Measurements from ENCODE around the gene STX12.
"Not testable (repeated sequence)": the region's sequence is repeated elsewhere in the genome, so short reads cannot be mapped to it uniquely, and the experiment has no call there.

Gene STX12

GRCh38 chr1:27789540-27790041, 16.6 kb downstream of the STX12 start:
- H3K4me1 ChIP-seq (ENCODE audit: control insufficient read depth in 5 of 5, insufficient read depth in 5 of 5, low read length in 5 of 5) = peaks cover 6 to 54% (median 42%) of the 10 kb centered on the region in 5 donors
- H3K27ac ChIP-seq (ENCODE audit: low read depth, low read length) = peak overlapping the region; percentile 35

GRCh38 chr1:27790270-27790669, 17.3 kb downstream of the STX12 start:
- peak overlapping the region; percentile 35 for H3K27ac ChIP-seq (ENCODE audit: low read depth, low read length)
- H3K27me3 ChIP-seq (ENCODE audit: control insufficient read depth in 5 of 5, insufficient read depth in 4 of 5, low read length in 5 of 5); H3K4me3 ChIP-seq (ENCODE audit: low read depth in 1 of 5, low read length in 5 of 5); H3K9me3 ChIP-seq (ENCODE audit: control insufficient read depth in 5 of 5, low read length in 5 of 5); H3K9ac ChIP-seq (ENCODE audit: low read length in 5 of 5): not testable (repeated sequence)
- H3K4me1 ChIP-seq (ENCODE audit: control insufficient read depth in 5 of 5, insufficient read depth in 5 of 5, low read length in 5 of 5) = peaks cover 6 to 48% (median 39%) of the 10 kb centered on the region in 5 donors
- H3K36me3 ChIP-seq (ENCODE audit: control insufficient read depth in 5 of 5, insufficient read depth in 5 of 5, low read length in 5 of 5) = peaks cover 23 to 38% (median 28%) of the 10 kb centered on the region in 5 donors

More at GRCh38 chr1:27789540-27790041, 16.6 kb downstream of the STX12 start:
- Histone ChIP-seq H3K4me3 (ENCODE audit: low read depth in 1 of 5, low read length in 5 of 5) (no peak overlapping the region), H3K9me3 (ENCODE audit: control insufficient read depth in 5 of 5, low read length in 5 of 5) (no peaks in the 10 kb centered on the region), H3K9ac (ENCODE audit: low read length in 5 of 5) (peak overlapping the region in 1 of 5 donors; percentile 32), H3K27me3 (ENCODE audit: control insufficient read depth in 5 of 5, insufficient read depth in 4 of 5, low read length in 5 of 5) (no peaks in the 10 kb centered on the region), H3K36me3 (ENCODE audit: control insufficient read depth in 5 of 5, insufficient read depth in 5 of 5, low read length in 5 of 5) (peaks cover 19 to 32% (median 22%) of the 10 kb centered on the region in 5 donors)

DNA sequence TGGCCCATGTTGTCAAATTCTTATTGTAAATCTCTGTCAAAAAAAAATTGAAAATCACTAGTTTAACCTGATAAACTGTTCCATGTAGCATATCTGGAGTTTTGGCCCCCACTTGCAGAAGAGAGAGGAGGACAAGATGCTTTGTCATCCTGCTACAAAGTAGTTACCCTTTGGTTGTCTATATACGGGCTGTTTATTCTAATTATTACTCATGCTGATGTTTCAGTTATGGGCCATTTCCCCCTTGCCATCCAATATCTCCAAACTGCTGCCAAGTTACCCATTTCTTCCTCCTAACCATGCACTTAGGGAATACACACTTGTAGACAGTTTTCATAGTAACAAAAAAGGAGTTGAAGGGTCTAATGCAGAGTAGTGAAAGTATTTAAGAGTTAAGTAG, 22.6 kb downstream of the STX12 start:
- Histone ChIP-seq H3K27ac (ENCODE audit: low read depth, low read length) (no peak overlapping the region), H3K9me3 (ENCODE audit: control insufficient read depth in 5 of 5, low read length in 5 of 5) (no peaks in the 10 kb centered on the region), H3K4me3 (ENCODE audit: low read depth in 1 of 5, low read length in 5 of 5) (no peak overlapping the region), H3K9ac (ENCODE audit: low read length in 5 of 5) (no peak overlapping the region), H3K4me1 (ENCODE audit: control insufficient read depth in 5 of 5, insufficient read depth in 5 of 5, low read length in 5 of 5) (peaks cover 0 to 11% (median 3%) of the 10 kb centered on the region in 5 donors), H3K27me3 (ENCODE audit: control insufficient read depth in 5 of 5, insufficient read depth in 4 of 5, low read length in 5 of 5) (no peaks in the 10 kb centered on the region), H3K36me3 (ENCODE audit: control insufficient read depth in 5 of 5, insufficient read depth in 5 of 5, low read length in 5 of 5) (peaks cover 39 to 70% (median 62%) of the 10 kb centered on the region in 5 donors)

DNA sequence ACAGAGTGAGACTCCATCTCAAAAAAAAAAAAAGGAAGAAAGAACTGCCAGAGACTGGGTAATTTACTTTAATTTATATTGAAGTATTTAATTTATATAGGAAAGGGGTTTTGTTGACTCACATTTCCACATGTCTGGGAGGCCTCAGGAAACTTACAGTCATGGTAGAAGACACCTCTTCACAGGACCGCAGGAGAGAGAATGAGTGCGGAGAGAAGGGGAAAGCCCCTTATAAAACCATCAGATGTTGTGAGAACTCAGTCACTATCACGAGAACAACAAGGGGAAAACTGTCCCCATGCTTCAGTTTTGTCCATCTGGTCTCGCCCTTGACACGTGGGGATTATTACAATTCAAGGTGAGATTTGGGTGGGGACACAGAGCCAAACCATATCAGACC, 31.8 kb downstream of the STX12 start:
- Histone ChIP-seq H3K4me1 (ENCODE audit: control insufficient read depth in 5 of 5, insufficient read depth in 5 of 5, low read length in 5 of 5) (no peaks in the 10 kb centered on the region), H3K4me3 (ENCODE audit: low read depth in 1 of 5, low read length in 5 of 5) (no peak overlapping the region), H3K9ac (ENCODE audit: low read length in 5 of 5) (no peak overlapping the region), H3K27me3 (ENCODE audit: control insufficient read depth in 5 of 5, insufficient read depth in 4 of 5, low read length in 5 of 5) (no peaks in the 10 kb centered on the region), H3K27ac (ENCODE audit: low read depth, low read length) (no peak overlapping the region), H3K9me3 (ENCODE audit: control insufficient read depth in 5 of 5, low read length in 5 of 5) (no peaks in the 10 kb centered on the region), H3K36me3 (ENCODE audit: control insufficient read depth in 5 of 5, insufficient read depth in 5 of 5, low read length in 5 of 5) (peaks cover 29 to 57% (median 45%) of the 10 kb centered on the region in 5 donors)

DNA sequence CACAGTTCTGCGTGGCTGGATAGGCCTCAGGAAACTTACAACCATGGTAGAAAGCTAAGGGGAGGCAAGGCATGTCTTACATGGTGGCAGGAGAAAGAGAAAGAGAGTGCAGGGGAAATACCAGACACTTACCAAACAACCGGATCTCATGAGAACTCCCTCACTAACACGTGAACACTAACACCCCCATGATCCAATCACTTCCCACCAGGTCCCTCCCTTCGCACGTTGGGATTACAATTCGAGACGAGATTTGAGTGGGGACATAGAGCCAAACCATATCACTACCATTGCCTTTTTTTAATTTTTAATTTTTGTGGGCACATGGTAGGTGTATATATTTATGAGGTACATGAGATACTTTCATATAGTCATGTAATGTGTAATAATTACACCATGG, 33.7 kb downstream of the STX12 start:
- Histone ChIP-seq H3K27me3 (ENCODE audit: control insufficient read depth in 5 of 5, insufficient read depth in 4 of 5, low read length in 5 of 5) (no peaks in the 10 kb centered on the region), H3K36me3 (ENCODE audit: control insufficient read depth in 5 of 5, insufficient read depth in 5 of 5, low read length in 5 of 5) (peaks cover 22 to 50% (median 41%) of the 10 kb centered on the region in 5 donors), H3K4me3 (ENCODE audit: low read depth in 1 of 5, low read length in 5 of 5) (no peak overlapping the region), H3K9ac (ENCODE audit: low read length in 5 of 5) (no peak overlapping the region), H3K9me3 (ENCODE audit: control insufficient read depth in 5 of 5, low read length in 5 of 5) (no peaks in the 10 kb centered on the region), H3K27ac (ENCODE audit: low read depth, low read length) (no peak overlapping the region), H3K4me1 (ENCODE audit: control insufficient read depth in 5 of 5, insufficient read depth in 5 of 5, low read length in 5 of 5) (no peaks in the 10 kb centered on the region)

DNA sequence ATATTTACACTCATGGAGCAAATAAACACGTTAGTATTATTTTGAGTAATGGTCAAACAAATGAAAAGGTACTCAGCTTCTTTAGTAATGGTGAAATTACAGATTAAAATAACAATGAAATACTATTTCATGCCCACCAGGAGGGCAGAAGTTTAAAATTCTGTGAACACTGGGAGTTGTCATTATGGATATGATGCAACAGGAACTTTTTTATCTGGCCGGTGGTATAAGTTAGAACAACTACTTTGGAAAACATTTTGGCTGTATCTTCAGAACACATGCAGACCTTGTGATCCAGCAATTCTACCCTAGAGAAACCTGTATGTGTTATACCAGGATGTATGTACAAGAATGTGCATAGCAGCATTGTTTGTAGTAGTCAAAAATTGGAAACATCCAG, 34.4 kb downstream of the STX12 start:
- no peak overlapping the region for H3K4me3 ChIP-seq (ENCODE audit: low read depth in 1 of 5, low read length in 5 of 5)
- no peaks in the 10 kb centered on the region for H3K27me3 ChIP-seq (ENCODE audit: control insufficient read depth in 5 of 5, insufficient read depth in 4 of 5, low read length in 5 of 5)
- no peaks in the 10 kb centered on the region for H3K4me1 ChIP-seq (ENCODE audit: control insufficient read depth in 5 of 5, insufficient read depth in 5 of 5, low read length in 5 of 5)
- H3K9me3 ChIP-seq (ENCODE audit: control insufficient read depth in 5 of 5, low read length in 5 of 5) = no peaks in the 10 kb centered on the region
- H3K36me3 ChIP-seq (ENCODE audit: control insufficient read depth in 5 of 5, insufficient read depth in 5 of 5, low read length in 5 of 5) = peaks cover 22 to 50% (median 37%) of the 10 kb centered on the region in 5 donors
- no peak overlapping the region for H3K9ac ChIP-seq (ENCODE audit: low read length in 5 of 5)
- H3K27ac ChIP-seq (ENCODE audit: low read depth, low read length) = no peak overlapping the region

DNA sequence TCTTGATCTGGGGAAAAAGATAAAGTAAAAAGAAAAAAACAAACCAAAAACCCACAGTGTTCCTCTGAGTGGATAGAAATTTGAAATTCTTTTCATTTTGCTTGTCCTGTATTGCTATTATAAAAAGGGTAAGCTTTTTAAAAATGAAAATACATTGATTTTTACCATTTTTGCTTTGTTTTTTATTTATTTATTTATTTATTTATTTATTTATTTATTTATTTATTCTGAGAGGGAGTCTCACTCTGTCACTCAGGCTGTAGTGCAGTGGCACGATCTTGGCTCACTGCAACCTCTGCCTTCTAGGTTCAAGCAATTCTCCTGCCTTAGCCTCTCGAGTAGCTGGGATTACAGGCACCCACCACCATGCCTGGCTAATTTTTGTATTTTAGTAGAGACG, 35.1 kb downstream of the STX12 start:
- peaks cover 26 to 52% (median 39%) of the 10 kb centered on the region in 5 donors for H3K36me3 ChIP-seq (ENCODE audit: control insufficient read depth in 5 of 5, insufficient read depth in 5 of 5, low read length in 5 of 5)
- H3K9ac ChIP-seq (ENCODE audit: low read length in 5 of 5); H3K4me3 ChIP-seq (ENCODE audit: low read depth in 1 of 5, low read length in 5 of 5); H3K9me3 ChIP-seq (ENCODE audit: control insufficient read depth in 5 of 5, low read length in 5 of 5); H3K4me1 ChIP-seq (ENCODE audit: control insufficient read depth in 5 of 5, insufficient read depth in 5 of 5, low read length in 5 of 5); H3K27ac ChIP-seq (ENCODE audit: low read depth, low read length); H3K27me3 ChIP-seq (ENCODE audit: control insufficient read depth in 5 of 5, insufficient read depth in 4 of 5, low read length in 5 of 5): not testable (repeated sequence)

DNA sequence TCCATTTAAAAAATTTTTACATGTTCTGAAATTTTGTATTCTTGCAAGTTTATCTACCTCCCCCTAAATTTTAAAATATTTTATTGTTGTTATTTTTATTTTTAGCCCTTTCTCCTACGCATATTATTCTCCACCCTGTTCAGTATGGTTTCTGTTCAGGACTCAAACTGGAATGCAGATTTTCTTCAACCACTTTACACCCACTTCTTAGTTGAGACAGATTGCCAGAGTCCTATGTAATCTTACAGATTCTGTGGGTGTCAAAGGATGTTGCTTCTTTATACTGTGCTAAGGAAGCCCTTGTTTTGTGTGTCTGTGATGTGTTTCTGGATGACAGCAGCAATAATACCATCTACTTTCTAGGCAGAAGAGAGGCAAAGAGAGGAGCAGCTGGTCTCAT, 36.9 kb downstream of the STX12 start:
- Histone ChIP-seq H3K4me1 (ENCODE audit: control insufficient read depth in 5 of 5, insufficient read depth in 5 of 5, low read length in 5 of 5) (no peaks in the 10 kb centered on the region), H3K27me3 (ENCODE audit: control insufficient read depth in 5 of 5, insufficient read depth in 4 of 5, low read length in 5 of 5) (no peaks in the 10 kb centered on the region), H3K36me3 (ENCODE audit: control insufficient read depth in 5 of 5, insufficient read depth in 5 of 5, low read length in 5 of 5) (peaks cover 25 to 52% (median 38%) of the 10 kb centered on the region in 5 donors), H3K9me3 (ENCODE audit: control insufficient read depth in 5 of 5, low read length in 5 of 5) (no peaks in the 10 kb centered on the region), H3K4me3 (ENCODE audit: low read depth in 1 of 5, low read length in 5 of 5) (no peak overlapping the region), H3K9ac (ENCODE audit: low read length in 5 of 5) (no peak overlapping the region), H3K27ac (ENCODE audit: low read depth, low read length) (no peak overlapping the region)

DNA sequence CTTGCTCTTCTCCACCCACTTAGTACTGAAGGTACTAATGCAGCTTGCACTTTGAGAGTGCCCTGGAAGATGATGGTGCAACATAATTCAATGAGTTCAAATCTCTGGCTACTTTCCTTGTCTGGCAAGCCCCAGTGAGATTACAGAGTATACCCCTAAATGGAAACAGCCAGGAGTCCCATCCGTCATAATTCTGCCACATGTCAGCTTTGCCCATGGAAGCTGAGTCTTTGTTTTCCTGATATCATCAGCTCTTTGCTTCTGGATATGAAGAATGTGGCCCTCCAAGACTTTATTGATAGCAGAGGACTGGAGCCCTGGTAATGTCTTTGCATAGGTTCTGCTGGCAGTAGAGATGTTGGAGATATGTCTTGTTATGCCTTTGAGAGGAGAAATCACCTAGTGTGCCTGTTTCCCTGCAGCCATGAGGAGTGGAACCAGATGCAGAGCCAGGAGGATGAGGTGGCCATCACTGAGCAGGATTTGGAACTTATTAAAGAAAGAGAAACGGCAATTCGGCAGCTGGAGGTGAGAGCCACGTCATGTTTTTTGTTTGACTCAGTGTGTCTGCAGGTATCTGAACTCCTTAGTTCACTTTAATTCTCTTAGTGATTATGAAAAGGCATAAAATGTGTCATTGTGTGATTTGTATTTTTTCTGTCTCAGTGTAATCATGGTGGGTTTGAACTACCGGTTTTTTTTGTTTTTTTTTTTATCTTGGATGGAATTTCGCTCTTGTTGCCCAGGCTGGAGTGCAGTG, 38.9 kb downstream of the STX12 start:
- H3K4me1 ChIP-seq (ENCODE audit: control insufficient read depth in 5 of 5, insufficient read depth in 5 of 5, low read length in 5 of 5) = peaks cover 0 to 4% (median 3%) of the 10 kb centered on the region in 5 donors
- no peak overlapping the region for H3K27ac ChIP-seq (ENCODE audit: low read depth, low read length)
- H3K27me3 ChIP-seq (ENCODE audit: control insufficient read depth in 5 of 5, insufficient read depth in 4 of 5, low read length in 5 of 5) = no peaks in the 10 kb centered on the region
- no peak overlapping the region for H3K9ac ChIP-seq (ENCODE audit: low read length in 5 of 5)
- no peak overlapping the region for H3K4me3 ChIP-seq (ENCODE audit: low read depth in 1 of 5, low read length in 5 of 5)
- H3K36me3 ChIP-seq (ENCODE audit: control insufficient read depth in 5 of 5, insufficient read depth in 5 of 5, low read length in 5 of 5) = peaks cover 17 to 45% (median 31%) of the 10 kb centered on the region in 5 donors
- no peaks in the 10 kb centered on the region for H3K9me3 ChIP-seq (ENCODE audit: control insufficient read depth in 5 of 5, low read length in 5 of 5)

GRCh38 chr1:27816921-27817630, 44.1 kb downstream of the STX12 start:
- peak overlapping the region in 1 of 5 donors; percentile 61 for H3K9ac ChIP-seq (ENCODE audit: low read length in 5 of 5)
- no peak overlapping the region for H3K4me3 ChIP-seq (ENCODE audit: low read depth in 1 of 5, low read length in 5 of 5)
- H3K36me3 ChIP-seq (ENCODE audit: control insufficient read depth in 5 of 5, insufficient read depth in 5 of 5, low read length in 5 of 5) = peaks cover 29 to 73% (median 49%) of the 10 kb centered on the region in 5 donors
- peak overlapping the region; percentile 70 for H3K27ac ChIP-seq (ENCODE audit: low read depth, low read length)
- H3K4me1 ChIP-seq (ENCODE audit: control insufficient read depth in 5 of 5, insufficient read depth in 5 of 5, low read length in 5 of 5) = peaks cover 1 to 15% (median 15%) of the 10 kb centered on the region in 5 donors
- no peaks in the 10 kb centered on the region for H3K9me3 ChIP-seq (ENCODE audit: control insufficient read depth in 5 of 5, low read length in 5 of 5)
- no peaks in the 10 kb centered on the region for H3K27me3 ChIP-seq (ENCODE audit: control insufficient read depth in 5 of 5, insufficient read depth in 4 of 5, low read length in 5 of 5)
